Tibial artery (tissue), 4 donors: ENCODE data around the gene CCSER1.

Experiments
- DNase-seq, 2 donors: peaks; one replicate each; pipeline ENCODE4 v3.0.0-alpha.2; 2019
- H3K27ac ChIP-seq, 2 donors: fragments of 200-600 bp; sonication (generic) in 1 of 2; 1 replicate in 1 of 2; 2 replicates in 1 of 2; pipeline ENCODE4 v1.5.1; 2018 to 2019; ENCODE audit warnings: mild to moderate bottlenecking in 1 of 2
- H3K27me3 ChIP-seq, 2 donors: fragments of 200-600 bp; sonication (generic) in 1 of 2; one replicate each; pipeline versions ENCODE4 v1.5.1 to v1.6.0; 2016 to 2019
- H3K36me3 ChIP-seq, 3 donors: fragments of 200-600 bp; sonication (generic) in 2 of 3; one replicate each; pipeline ENCODE4 v1.5.1; 2016 to 2019; ENCODE audit warnings: mild to moderate bottlenecking in 2 of 3
- H3K4me1 ChIP-seq, 4 donors: fragments of 200-600 bp; sonication (generic) in 2 of 4; 1 replicate in 3 of 4; 2 replicates in 1 of 4; pipeline ENCODE4 v1.5.1; 2016 to 2019
- H3K4me3 ChIP-seq, 2 donors: fragments of 200-600 bp; sonication (generic) in 1 of 2; 1 replicate in 1 of 2; 2 replicates in 1 of 2; pipeline ENCODE4 v1.5.1; 2018 to 2019; ENCODE audit warnings: mild to moderate bottlenecking in 2 of 2
- H3K9me3 ChIP-seq, 3 donors: fragments of 200-600 bp; sonication (generic) in 1 of 3; one replicate each; pipeline ENCODE4 v1.5.1; 2016 to 2019
- intact Hi-C: fragments of 100-400 bp; cut with DNase I; formaldehyde crosslinking; loops from one replicate; pipeline ENCODE4 v1.15.0; 2023; ENCODE audit warnings: low total_unique reads
- TF ChIP-seq, protein P1 (sequence below), 2 experiments: fragments of 200-600 bp in 1 of 2; fragments of 450-650 bp in 1 of 2; IDR thresholded peaks; one replicate each; pipeline ENCODE4 v1.5.1; 2017 to 2019; ENCODE audit warnings: antibody characterized with exemption in 2 of 2, mild to moderate bottlenecking in 1 of 2, moderate library complexity in 1 of 2

Gene CCSER1

GRCh38 chr4:90084277-90084966, 42.8 kb upstream of the CCSER1 start:
- Histone ChIP-seq H3K27ac (no peak overlapping the region), H3K36me3 (no peaks in the 10 kb centered on the region), H3K9me3 (no peaks in the 10 kb centered on the region), H3K27me3 (no peaks in the 10 kb centered on the region), H3K4me3 (no peak overlapping the region), H3K4me1 (no peaks in the 10 kb centered on the region)
- intact Hi-C loops: no loop called here
- no peak for DNase-seq
- TF ChIP-seq, protein P1, sequence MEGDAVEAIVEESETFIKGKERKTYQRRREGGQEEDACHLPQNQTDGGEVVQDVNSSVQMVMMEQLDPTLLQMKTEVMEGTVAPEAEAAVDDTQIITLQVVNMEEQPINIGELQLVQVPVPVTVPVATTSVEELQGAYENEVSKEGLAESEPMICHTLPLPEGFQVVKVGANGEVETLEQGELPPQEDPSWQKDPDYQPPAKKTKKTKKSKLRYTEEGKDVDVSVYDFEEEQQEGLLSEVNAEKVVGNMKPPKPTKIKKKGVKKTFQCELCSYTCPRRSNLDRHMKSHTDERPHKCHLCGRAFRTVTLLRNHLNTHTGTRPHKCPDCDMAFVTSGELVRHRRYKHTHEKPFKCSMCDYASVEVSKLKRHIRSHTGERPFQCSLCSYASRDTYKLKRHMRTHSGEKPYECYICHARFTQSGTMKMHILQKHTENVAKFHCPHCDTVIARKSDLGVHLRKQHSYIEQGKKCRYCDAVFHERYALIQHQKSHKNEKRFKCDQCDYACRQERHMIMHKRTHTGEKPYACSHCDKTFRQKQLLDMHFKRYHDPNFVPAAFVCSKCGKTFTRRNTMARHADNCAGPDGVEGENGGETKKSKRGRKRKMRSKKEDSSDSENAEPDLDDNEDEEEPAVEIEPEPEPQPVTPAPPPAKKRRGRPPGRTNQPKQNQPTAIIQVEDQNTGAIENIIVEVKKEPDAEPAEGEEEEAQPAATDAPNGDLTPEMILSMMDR (IDR thresholded peaks at IDR 0.05): no peak

DNA sequence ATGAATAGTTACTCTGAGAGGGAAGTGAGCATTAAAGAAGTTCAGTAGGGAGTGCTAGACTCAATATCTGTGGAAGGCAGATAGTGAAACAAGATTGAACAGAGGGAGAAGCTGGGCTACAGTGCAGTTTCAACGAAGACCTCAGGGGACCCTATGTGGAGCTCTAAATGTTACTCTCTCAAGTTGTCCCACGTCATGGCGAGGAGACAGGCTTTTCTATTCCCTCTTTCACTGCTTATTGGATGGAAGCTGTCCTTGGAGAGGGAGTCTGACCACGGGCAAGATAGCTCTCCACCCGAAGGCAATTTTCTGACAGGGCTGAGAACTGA, 42.3 kb upstream of the CCSER1 start:
- intact Hi-C loops: no loop called here
- Histone ChIP-seq H3K36me3 (no peaks in the 10 kb centered on the region), H3K4me1 (no peaks in the 10 kb centered on the region), H3K9me3 (no peaks in the 10 kb centered on the region), H3K27me3 (no peaks in the 10 kb centered on the region), H3K27ac (no peak overlapping the region), H3K4me3 (no peak overlapping the region)
- TF ChIP-seq, protein P1 (IDR thresholded peaks at IDR 0.05): no peak
- no peak for DNase-seq

- Histone ChIP-seq H3K9me3 (no peaks in the 10 kb centered on the region), H3K27ac (no peak overlapping the region), H3K36me3 (no peaks in the 10 kb centered on the region), H3K4me1 (no peaks in the 10 kb centered on the region), H3K27me3 (no peaks in the 10 kb centered on the region), H3K4me3 (no peak overlapping the region)
- intact Hi-C loops: no loop called here
- TF ChIP-seq, protein P1 (IDR thresholded peaks at IDR 0.05): no peak
- no peak for DNase-seq
Measured at GRCh38 chr4:90093526-90093925, 33.7 kb upstream of the CCSER1 start.

- Histone ChIP-seq H3K27ac (no peak overlapping the region), H3K9me3 (no peaks in the 10 kb centered on the region), H3K36me3 (no peaks in the 10 kb centered on the region), H3K27me3 (no peaks in the 10 kb centered on the region), H3K4me3 (no peak overlapping the region), H3K4me1 (no peaks in the 10 kb centered on the region)
- intact Hi-C loops: no loop called here
- TF ChIP-seq, protein P1 (IDR thresholded peaks at IDR 0.05): no peak
- no peak for DNase-seq
Measured at GRCh38 chr4:90095000-90095399, 32.2 kb upstream of the CCSER1 start.

DNA sequence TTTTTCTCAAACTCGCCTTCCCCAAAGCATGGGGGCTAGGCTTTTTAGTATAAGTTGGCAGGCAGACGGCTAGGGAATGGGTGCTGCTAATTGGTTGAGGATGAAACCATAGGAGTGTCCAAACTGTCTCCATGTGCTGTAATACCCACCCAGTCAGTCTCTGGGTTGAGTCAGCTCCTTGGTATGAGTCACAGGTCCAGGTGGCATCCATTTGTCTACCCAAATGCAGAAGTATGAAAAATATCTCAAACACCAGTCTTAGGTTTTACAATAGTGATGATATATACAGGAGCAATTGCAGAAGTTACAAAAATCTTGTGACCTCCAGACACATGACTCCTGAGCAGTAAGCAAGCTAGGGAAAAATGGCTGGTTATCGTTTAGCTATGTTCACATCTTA, 27.4 kb upstream of the CCSER1 start:
- no peak overlapping the region for H3K27ac ChIP-seq
- TF ChIP-seq, protein P1 (IDR thresholded peaks at IDR 0.05): no peak
- intact Hi-C loops: no loop called here
- no peak for DNase-seq
- no peak overlapping the region for H3K4me3 ChIP-seq
- H3K9me3 ChIP-seq: no peaks in the 10 kb centered on the region
- H3K4me1 ChIP-seq: no peaks in the 10 kb centered on the region
- no peaks in the 10 kb centered on the region for H3K27me3 ChIP-seq
- H3K36me3 ChIP-seq: no peaks in the 10 kb centered on the region

DNA sequence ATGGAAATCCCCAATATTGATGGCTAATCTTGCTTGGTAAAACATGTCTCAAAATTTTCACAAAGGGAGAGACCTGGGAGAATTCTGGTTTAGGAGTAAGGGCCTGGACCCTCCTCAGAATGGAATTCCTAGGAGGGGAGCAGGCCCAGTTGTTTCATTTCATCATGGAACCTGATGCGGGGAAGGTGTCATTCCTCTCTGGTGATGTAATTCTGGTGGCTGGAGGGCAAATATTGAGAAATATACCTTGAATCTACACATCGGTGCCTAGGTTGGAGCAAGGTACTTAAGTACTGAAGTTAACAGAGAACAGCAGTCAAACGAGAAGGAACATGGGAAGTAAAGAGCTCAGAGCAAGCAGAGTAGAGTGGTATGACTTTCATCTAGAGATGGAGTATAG, 23.2 kb upstream of the CCSER1 start:
- Histone ChIP-seq H3K27ac (no peak overlapping the region), H3K36me3 (no peaks in the 10 kb centered on the region), H3K4me3 (no peak overlapping the region), H3K27me3 (no peaks in the 10 kb centered on the region), H3K4me1 (no peaks in the 10 kb centered on the region), H3K9me3 (no peaks in the 10 kb centered on the region)
- TF ChIP-seq, protein P1 (IDR thresholded peaks at IDR 0.05): no peak
- intact Hi-C loops: no loop called here
- DNase-seq: no peak
